GM12872 (cell line): Measurements from ENCODE around the gene PHF21B.

Source experiments
- TF ChIP-seq, protein P1 (sequence below): IDR thresholded peaks from 3 replicates; pipeline ENCODE4 v1.5.1; 2011; ENCODE audit warnings: low read depth, mild to moderate bottlenecking, low read length, moderate library complexity; ENCODE audit not compliant: insufficient read depth

PHF21B gene

DNA sequence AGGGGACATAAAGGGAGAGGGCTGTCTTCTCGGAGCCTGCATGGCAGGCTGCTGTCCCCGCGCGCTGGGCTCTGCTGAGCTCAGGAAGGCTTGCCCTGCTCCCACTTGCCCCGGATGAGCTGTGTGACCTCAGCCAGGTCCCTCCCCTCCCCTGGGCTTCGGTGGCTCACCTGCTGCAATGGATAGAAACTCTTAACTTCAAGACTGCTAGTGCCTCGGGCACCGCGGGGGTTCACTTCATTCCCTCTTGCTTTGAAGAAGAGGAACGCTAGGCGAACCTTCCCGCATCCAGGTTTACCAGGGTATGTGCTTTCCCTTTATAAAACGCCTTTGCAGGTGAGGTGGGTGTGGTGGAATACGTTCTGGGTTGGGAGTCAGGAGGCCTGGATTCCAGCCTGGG, 115.0 kb downstream of the PHF21B start:
- TF ChIP-seq, protein P1, sequence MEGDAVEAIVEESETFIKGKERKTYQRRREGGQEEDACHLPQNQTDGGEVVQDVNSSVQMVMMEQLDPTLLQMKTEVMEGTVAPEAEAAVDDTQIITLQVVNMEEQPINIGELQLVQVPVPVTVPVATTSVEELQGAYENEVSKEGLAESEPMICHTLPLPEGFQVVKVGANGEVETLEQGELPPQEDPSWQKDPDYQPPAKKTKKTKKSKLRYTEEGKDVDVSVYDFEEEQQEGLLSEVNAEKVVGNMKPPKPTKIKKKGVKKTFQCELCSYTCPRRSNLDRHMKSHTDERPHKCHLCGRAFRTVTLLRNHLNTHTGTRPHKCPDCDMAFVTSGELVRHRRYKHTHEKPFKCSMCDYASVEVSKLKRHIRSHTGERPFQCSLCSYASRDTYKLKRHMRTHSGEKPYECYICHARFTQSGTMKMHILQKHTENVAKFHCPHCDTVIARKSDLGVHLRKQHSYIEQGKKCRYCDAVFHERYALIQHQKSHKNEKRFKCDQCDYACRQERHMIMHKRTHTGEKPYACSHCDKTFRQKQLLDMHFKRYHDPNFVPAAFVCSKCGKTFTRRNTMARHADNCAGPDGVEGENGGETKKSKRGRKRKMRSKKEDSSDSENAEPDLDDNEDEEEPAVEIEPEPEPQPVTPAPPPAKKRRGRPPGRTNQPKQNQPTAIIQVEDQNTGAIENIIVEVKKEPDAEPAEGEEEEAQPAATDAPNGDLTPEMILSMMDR = no peak

DNA sequence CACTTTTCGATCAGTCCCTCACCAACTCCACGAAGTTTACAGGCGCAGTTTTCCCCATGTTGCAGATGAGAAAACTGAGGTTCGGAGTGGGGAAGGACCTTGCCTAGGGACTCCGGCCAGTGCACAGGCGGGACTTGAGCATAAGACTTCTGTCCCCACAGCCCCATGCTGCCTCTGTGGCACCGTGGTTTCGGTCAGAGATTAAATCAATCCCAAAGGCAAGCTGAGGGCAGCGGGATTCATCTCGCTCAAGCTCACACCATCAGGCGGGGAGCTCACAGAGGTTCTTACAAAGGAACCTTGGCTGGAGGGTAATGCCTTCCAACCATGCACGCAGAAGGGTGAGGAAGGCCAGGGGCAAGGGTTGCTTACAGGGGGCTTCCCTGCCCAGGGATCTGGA, 115.5 kb downstream of the PHF21B start:
- TF ChIP-seq, protein P1 = no peak

DNA sequence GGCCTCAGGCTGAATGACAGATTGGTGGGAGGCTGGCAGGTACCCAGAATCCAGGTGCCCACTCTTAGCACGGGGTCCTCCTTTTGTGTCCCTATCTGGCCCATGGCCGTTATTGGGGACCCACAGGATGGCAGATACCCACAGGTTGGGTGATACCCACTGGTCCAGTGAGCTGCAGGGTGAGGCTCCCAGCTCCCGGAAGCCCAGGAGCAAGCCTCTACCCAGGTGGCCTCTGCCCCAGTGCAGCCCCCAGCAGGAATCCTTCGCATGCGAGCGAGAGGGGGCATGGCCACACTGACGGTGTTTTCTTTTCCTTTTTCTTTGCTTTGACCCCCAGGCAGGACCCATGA, 116.1 kb downstream of the PHF21B start:
- TF ChIP-seq, protein P1 = no peak

DNA sequence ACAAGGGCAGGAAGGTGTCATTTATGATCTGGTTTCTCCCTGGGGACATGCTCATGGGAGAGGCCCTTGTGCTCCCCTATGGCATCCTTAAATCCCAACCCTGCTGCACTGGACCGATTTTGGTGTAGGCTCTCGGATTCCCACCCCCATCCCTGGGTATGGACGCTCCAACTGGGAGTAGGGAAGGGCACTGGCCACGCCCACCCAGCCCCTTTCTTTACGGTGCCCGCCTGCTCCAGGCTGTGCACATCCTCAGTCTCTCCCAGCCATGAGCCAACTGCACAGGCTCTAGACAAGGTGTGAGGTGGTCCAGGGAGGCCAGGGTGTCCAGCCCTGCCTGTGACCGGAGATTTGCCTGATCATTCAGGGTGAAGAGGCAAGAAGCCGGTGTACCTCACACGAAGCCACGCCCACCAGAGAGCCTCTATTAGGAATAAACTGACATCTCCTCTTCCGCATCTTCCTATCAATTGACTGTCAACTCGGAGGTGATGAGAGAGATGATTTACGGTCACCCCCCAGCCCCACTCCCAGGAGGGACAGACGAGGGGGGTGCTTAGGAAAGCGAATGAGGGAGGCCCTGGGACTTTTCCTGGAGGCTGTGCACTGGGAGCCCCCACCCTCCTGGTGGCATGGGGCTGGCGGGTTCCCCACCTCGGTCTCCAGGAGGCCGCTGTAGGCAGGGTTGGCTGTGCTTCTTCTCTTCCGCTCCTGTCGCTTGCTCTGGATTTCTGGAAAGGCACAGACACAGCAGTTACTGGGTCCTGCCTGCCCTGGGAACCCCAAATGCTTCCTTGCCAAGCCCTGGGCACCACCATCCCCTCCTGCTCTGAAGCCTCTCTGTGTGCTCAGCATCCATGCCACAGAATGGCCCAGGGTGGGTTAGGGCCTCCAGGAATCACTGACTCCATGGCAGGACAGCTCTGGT, 116.7 kb downstream of the PHF21B start:
- TF ChIP-seq, protein P1 = no peak

DNA sequence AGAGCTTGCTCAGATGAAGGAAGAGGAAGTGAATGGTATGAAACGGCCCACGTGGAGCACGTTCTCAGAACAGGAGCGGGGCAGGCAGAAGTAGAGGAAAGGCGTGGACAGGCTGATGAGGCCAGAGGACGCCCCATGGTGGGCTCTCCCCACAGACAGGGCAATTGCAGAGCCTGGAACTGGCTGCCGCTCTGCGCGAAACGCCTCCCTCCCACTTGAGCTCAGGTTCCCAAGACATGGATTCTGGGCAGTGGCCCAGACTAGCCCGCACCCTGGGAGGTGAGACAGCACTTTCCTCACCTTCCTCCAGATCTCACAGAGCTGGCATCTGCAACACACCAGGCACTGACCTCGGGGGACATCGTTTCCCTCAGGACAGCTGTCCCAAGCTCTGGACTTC, 117.6 kb downstream of the PHF21B start:
- TF ChIP-seq, protein P1 = no peak

DNA sequence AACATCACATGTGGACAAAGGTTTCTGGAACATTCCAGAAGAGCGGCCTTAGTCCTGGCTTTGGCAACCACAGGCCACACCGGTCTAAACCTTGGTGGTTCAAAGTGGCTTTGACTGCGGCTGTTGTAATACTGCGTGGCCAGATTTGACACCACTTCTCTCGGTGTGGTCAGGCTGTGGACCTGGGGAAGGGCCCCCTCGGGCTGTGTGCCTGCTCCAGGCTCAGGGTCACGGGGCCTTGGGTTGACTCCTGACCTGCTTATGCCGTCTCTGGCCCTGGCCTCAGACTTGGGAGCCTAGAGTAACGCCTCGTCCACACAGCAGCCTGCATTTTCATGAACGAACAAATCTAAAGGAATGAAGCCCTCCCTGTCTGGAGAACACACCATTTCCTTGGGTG, 118.0 kb downstream of the PHF21B start:
- TF ChIP-seq, protein P1 = no peak

DNA sequence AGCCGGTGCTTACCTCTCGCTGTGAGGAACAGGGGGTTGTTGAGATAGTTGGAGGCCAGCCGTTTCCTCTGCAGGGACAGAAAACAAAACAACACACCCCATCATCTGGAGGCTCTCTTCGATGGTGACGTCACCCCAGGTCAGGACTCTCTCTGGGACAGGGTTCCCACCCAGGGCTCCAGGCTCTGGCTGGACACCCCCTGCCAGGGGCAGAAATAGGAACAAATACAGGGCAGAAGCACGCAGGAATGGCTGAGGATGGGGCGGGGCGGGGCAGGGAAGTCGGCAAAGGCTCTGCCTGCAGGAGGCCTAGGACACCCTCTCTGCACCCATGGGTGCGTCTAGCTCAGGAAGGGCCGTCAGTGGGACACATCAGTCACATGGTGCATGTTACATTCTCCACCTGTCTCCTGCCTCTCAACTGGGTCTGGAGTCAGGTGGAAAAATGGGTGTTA, 118.5 kb downstream of the PHF21B start:
- TF ChIP-seq, protein P1 = no peak
